Measurements from ENCODE around the gene NR2C2. TPM values are rescaled to one million over a fixed set of nuclear protein-coding genes. Genes with fewer than 3 reads are reported as not detected.

The NR2C2 gene
- total RNA-seq, 1 donor from 2014 or later: 40.0 TPM

- Histone ChIP-seq H3K27me3 (no peaks in the 10 kb centered on the region), H3K36me3 (no peaks in the 10 kb centered on the region), H3K9me3 (no peaks in the 10 kb centered on the region), H3K27ac (no peak overlapping the region), H3K4me3 (no peak overlapping the region), H3K4me1 (peaks cover 17% of the 10 kb centered on the region)
- no peak for TF ChIP-seq POLR2A (IDR thresholded peaks at IDR 0.05)
- no peak for DNase-seq (ENCODE audit: extremely low spot score in 2 of 2)
- intact Hi-C loops (cut with DNase I): no loop called here
Observed at GRCh38 chr3:14957153-14957552, 9.8 kb downstream of the NR2C2 start.

- Histone ChIP-seq H3K9me3 (no peaks in the 10 kb centered on the region), H3K4me3 (no peak overlapping the region), H3K36me3 (no peaks in the 10 kb centered on the region), H3K4me1 (peaks cover 17% of the 10 kb centered on the region), H3K27me3 (no peaks in the 10 kb centered on the region), H3K27ac (no peak overlapping the region)
- intact Hi-C loops (cut with DNase I): no loop called here
- DNase-seq (ENCODE audit: extremely low spot score in 2 of 2): no peak
- TF ChIP-seq, protein P1, sequence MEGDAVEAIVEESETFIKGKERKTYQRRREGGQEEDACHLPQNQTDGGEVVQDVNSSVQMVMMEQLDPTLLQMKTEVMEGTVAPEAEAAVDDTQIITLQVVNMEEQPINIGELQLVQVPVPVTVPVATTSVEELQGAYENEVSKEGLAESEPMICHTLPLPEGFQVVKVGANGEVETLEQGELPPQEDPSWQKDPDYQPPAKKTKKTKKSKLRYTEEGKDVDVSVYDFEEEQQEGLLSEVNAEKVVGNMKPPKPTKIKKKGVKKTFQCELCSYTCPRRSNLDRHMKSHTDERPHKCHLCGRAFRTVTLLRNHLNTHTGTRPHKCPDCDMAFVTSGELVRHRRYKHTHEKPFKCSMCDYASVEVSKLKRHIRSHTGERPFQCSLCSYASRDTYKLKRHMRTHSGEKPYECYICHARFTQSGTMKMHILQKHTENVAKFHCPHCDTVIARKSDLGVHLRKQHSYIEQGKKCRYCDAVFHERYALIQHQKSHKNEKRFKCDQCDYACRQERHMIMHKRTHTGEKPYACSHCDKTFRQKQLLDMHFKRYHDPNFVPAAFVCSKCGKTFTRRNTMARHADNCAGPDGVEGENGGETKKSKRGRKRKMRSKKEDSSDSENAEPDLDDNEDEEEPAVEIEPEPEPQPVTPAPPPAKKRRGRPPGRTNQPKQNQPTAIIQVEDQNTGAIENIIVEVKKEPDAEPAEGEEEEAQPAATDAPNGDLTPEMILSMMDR (IDR thresholded peaks at IDR 0.05): no peak
- TF ChIP-seq POLR2A (IDR thresholded peaks at IDR 0.05): no peak
- no peak for TF ChIP-seq POLR2AphosphoS5 (IDR thresholded peaks at IDR 0.05; ENCODE audit: insufficient read depth in 1 of 2, low read depth in 1 of 2)
Observed at GRCh38 chr3:14957925-14958324, 10.5 kb downstream of the NR2C2 start.

DNA sequence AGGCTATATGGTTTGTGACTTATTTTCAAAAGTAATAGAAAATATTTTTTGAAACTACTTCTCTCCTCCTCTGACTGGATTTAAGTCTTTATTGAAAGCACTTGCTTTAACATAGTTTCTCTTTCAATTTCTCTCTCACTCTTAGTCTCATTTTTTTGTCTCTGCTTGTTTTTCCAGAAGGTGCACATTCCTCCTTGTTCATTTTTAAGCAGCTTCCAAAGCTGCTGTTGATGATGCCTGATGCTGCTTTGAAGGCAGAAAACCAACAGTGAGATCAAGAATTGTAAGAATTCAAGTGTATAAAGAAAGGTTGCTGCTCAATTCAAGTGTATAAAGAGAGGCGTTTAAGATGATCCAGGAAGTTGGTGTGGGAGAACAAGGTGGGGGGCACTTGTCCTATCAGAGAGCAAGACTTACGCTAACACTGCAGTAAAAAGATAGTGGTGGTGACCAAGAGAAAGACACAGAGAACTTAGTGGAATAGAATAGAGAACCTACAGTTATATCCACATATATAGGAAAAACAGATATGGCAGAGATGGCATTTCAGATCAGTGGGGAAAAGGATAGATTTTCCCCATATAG lies 12.1 kb downstream of the NR2C2 start:
- Histone ChIP-seq H3K9me3 (no peaks in the 10 kb centered on the region), H3K27me3 (no peaks in the 10 kb centered on the region), H3K27ac (no peak overlapping the region), H3K4me3 (no peak overlapping the region), H3K4me1 (peaks cover 17% of the 10 kb centered on the region), H3K36me3 (no peaks in the 10 kb centered on the region)
- no peak for DNase-seq (ENCODE audit: extremely low spot score in 2 of 2)
- intact Hi-C loops (cut with DNase I): no loop called here
- TF ChIP-seq, protein P1 (IDR thresholded peaks at IDR 0.05): no peak
- no peak for TF ChIP-seq POLR2AphosphoS5 (IDR thresholded peaks at IDR 0.05; ENCODE audit: insufficient read depth in 1 of 2, low read depth in 1 of 2)

GRCh38 chr3:14962762-14963161 lies 15.4 kb downstream of the NR2C2 start:
- DNase-seq (ENCODE audit: extremely low spot score in 2 of 2): no peak
- Histone ChIP-seq H3K27me3 (no peaks in the 10 kb centered on the region), H3K4me1 (peaks cover 6% of the 10 kb centered on the region), H3K27ac (no peak overlapping the region), H3K4me3 (no peak overlapping the region), H3K9me3 (no peaks in the 10 kb centered on the region), H3K36me3 (no peaks in the 10 kb centered on the region)
- TF ChIP-seq POLR2A (IDR thresholded peaks at IDR 0.05) (no peak), POLR2AphosphoS5 (IDR thresholded peaks at IDR 0.05; ENCODE audit: insufficient read depth in 1 of 2, low read depth in 1 of 2) (no peak)
- TF ChIP-seq, protein P1 (IDR thresholded peaks at IDR 0.05): no peak
- intact Hi-C loops (cut with DNase I): no loop called here

GRCh38 chr3:14967285-14967684 lies 19.9 kb downstream of the NR2C2 start:
- no peaks in the 10 kb centered on the region for H3K4me1 ChIP-seq
- H3K9me3 ChIP-seq: no peaks in the 10 kb centered on the region
- intact Hi-C loops (cut with DNase I): no loop called here
- DNase-seq (ENCODE audit: extremely low spot score in 2 of 2): no peak
- no peak overlapping the region for H3K4me3 ChIP-seq
- H3K27me3 ChIP-seq: no peaks in the 10 kb centered on the region
- no peak overlapping the region for H3K27ac ChIP-seq
- peaks cover 0 to 6% of the 10 kb centered on the region in 2 donors for H3K36me3 ChIP-seq
- TF ChIP-seq, protein P1 (IDR thresholded peaks at IDR 0.05): no peak
